Neural cell (in vitro differentiated cells): ENCODE data around the gene PSIP1. TPM values are rescaled to one million over a fixed set of nuclear protein-coding genes. Genes with fewer than 3 reads are reported as not detected.

ENCODE experiments used
- H2AFZ ChIP-seq: fragments of 200-600, 300-800 bp; sonication (generic), shearing (Covaris generic); 2 replicates; pipeline ENCODE4 v1.6.0; 2014; ENCODE audit warnings: low read depth, mild to moderate bottlenecking, antibody characterized with exemption, low read length, moderate library complexity
- H3F3A ChIP-seq: fragments of 200-600 bp; shearing (Covaris generic); 2 replicates; pipeline ENCODE4 v1.6.1; 2016; ENCODE audit warnings: mild to moderate bottlenecking, moderate library complexity, mixed read lengths, antibody characterized with exemption, low read length; ENCODE audit not compliant: insufficient read depth, poor library complexity, severe bottlenecking
- H3K27ac ChIP-seq: fragments of 200-600, 300-800 bp; sonication (generic), shearing (Covaris generic); 2 replicates; pipeline ENCODE4 v1.5.1; 2014; ENCODE audit warnings: mild to moderate bottlenecking, low read length, moderate library complexity
- H3K27me3 ChIP-seq: fragments of 300-800, 200-600 bp; sonication (generic), shearing (Covaris generic); 2 replicates; pipeline ENCODE4 v1.6.0; 2014; ENCODE audit warnings: mild to moderate bottlenecking, low read depth, low read length, moderate library complexity; ENCODE audit not compliant: insufficient read depth
- H3K36me3 ChIP-seq: fragments of 300-800, 200-600 bp; sonication (generic), shearing (Covaris generic); 2 replicates; pipeline ENCODE4 v1.5.1; 2014; ENCODE audit warnings: mild to moderate bottlenecking, antibody characterized with exemption, low read length, moderate library complexity; ENCODE audit not compliant: insufficient read depth
- H3K4me2 ChIP-seq: fragments of 300-800, 200-600 bp; sonication (generic), shearing (Covaris generic); 2 replicates; pipeline ENCODE4 v1.6.0; 2014; ENCODE audit warnings: mild to moderate bottlenecking, low read length
- H3K4me3 ChIP-seq: fragments of 300-800, 200-600 bp; sonication (generic), shearing (Covaris generic); 2 replicates; pipeline ENCODE4 v1.5.1; 2014; ENCODE audit warnings: mild to moderate bottlenecking, low read length, moderate library complexity
- H3K79me2 ChIP-seq: fragments of 200-600 bp; shearing (Covaris generic); replicated peaks from 2 replicates; pipeline ENCODE4 v1.6.0; 2014; ENCODE audit warnings: mild to moderate bottlenecking, low read length, moderate library complexity; ENCODE audit not compliant: insufficient read depth
- H3K9ac ChIP-seq: fragments of 300-800, 200-600 bp; sonication (generic), shearing (Covaris generic); 2 replicates; pipeline ENCODE4 v1.6.1; 2016; ENCODE audit warnings: mild to moderate bottlenecking, low read length, mixed read lengths
- H3K9me2 ChIP-seq: fragments of 200-600 bp; shearing (Covaris generic); 2 replicates; pipeline ENCODE4 v1.6.1; 2016; ENCODE audit warnings: mild to moderate bottlenecking, low read length, mixed read lengths; ENCODE audit not compliant: insufficient read depth
- H3K9me3 ChIP-seq: fragments of 200-600, 300-800 bp; sonication (generic), shearing (Covaris generic); 2 replicates; pipeline ENCODE4 v1.6.1; 2016; ENCODE audit warnings: mild to moderate bottlenecking, mixed run types, low read length, moderate library complexity, mixed read lengths
- H4K20me1 ChIP-seq: fragments of 200-600 bp; shearing (Covaris generic); 2 replicates; pipeline ENCODE4 v1.6.1; 2016; ENCODE audit warnings: mild to moderate bottlenecking, mixed run types; ENCODE audit not compliant: insufficient read depth
- CTCF ChIP-seq: fragments of 450-650 bp; IDR thresholded peaks from 2 replicates; pipeline ENCODE4 v1.5.1; 2014; ENCODE audit warnings: antibody characterized with exemption, mild to moderate bottlenecking, moderate library complexity; ENCODE audit not compliant: poor library complexity, severe bottlenecking
- EP300 ChIP-seq: fragments of 450-650 bp; conservative IDR thresholded peaks from 2 replicates; pipeline ENCODE4 v1.6.1; 2014; ENCODE audit warnings: antibody characterized with exemption, mild to moderate bottlenecking, moderate library complexity; ENCODE audit not compliant: poor library complexity, severe bottlenecking
- EZH2 ChIP-seq: fragments of 200-600, 300-800 bp; shearing (Covaris generic), sonication (generic); IDR thresholded peaks from 2 replicates; pipeline ENCODE4 v1.6.1; 2014; ENCODE audit warnings: antibody characterized with exemption, low read length, borderline replicate concordance, mild to moderate bottlenecking; ENCODE audit not compliant: insufficient read depth, poor library complexity, severe bottlenecking
- MXI1 ChIP-seq: fragments of 450-650 bp; conservative IDR thresholded peaks from 2 replicates; pipeline ENCODE4 v1.6.1; 2014; ENCODE audit warnings: antibody characterized with exemption, mild to moderate bottlenecking; ENCODE audit not compliant: poor library complexity, severe bottlenecking
- POLR2AphosphoS5 ChIP-seq: IDR thresholded peaks from 2 replicates; pipeline ENCODE4 v1.6.1; 2012
- RAD21 ChIP-seq: fragments of 450-650 bp; conservative IDR thresholded peaks from 2 replicates; pipeline ENCODE4 v1.6.1; 2014; ENCODE audit warnings: antibody characterized with exemption, mild to moderate bottlenecking, moderate library complexity
- SMC3 ChIP-seq: fragments of 450-650 bp; conservative IDR thresholded peaks from 2 replicates; pipeline ENCODE4 v1.6.1; 2014; ENCODE audit warnings: antibody characterized with exemption, mild to moderate bottlenecking, moderate library complexity; ENCODE audit not compliant: poor library complexity
- TAF1 ChIP-seq: IDR thresholded peaks from 2 replicates; pipeline ENCODE4 v1.6.1; 2012; ENCODE audit warnings: low read depth
- polyA plus RNA-seq: library from polyadenylated mRNA; depleted of rRNA; stranded (reverse); fragments of >200 nt; gene quantifications from 2 replicates; pipeline ENCODE4 v1.2.3, GENCODE V29; 2014
- TF ChIP-seq, protein P1 (sequence below): IDR thresholded peaks from 2 replicates; pipeline ENCODE4 v1.6.1; 2012; ENCODE audit warnings: borderline replicate concordance

The PSIP1 gene
- polyA plus RNA-seq, 1 donor from 2014 or later: 339 TPM

GRCh38 chr9:15501803-15502202, 9.0 kb downstream of the PSIP1 start:
- Histone ChIP-seq H4K20me1 (no peaks in the 10 kb centered on the region), H3K4me3 (no peak overlapping the region), H3K9me3 (no peaks in the 10 kb centered on the region), H3K9me2 (no peaks in the 10 kb centered on the region), H3K27ac (no peak overlapping the region), H2AFZ (no peak overlapping the region), H3K27me3 (no peaks in the 10 kb centered on the region), H3F3A (no peaks in the 10 kb centered on the region), H3K4me2 (no peak overlapping the region), H3K9ac (no peak overlapping the region), H3K36me3 (peaks cover 24% of the 10 kb centered on the region), H3K79me2 (peaks cover 55% of the 10 kb centered on the region)
- TF ChIP-seq, protein P1, sequence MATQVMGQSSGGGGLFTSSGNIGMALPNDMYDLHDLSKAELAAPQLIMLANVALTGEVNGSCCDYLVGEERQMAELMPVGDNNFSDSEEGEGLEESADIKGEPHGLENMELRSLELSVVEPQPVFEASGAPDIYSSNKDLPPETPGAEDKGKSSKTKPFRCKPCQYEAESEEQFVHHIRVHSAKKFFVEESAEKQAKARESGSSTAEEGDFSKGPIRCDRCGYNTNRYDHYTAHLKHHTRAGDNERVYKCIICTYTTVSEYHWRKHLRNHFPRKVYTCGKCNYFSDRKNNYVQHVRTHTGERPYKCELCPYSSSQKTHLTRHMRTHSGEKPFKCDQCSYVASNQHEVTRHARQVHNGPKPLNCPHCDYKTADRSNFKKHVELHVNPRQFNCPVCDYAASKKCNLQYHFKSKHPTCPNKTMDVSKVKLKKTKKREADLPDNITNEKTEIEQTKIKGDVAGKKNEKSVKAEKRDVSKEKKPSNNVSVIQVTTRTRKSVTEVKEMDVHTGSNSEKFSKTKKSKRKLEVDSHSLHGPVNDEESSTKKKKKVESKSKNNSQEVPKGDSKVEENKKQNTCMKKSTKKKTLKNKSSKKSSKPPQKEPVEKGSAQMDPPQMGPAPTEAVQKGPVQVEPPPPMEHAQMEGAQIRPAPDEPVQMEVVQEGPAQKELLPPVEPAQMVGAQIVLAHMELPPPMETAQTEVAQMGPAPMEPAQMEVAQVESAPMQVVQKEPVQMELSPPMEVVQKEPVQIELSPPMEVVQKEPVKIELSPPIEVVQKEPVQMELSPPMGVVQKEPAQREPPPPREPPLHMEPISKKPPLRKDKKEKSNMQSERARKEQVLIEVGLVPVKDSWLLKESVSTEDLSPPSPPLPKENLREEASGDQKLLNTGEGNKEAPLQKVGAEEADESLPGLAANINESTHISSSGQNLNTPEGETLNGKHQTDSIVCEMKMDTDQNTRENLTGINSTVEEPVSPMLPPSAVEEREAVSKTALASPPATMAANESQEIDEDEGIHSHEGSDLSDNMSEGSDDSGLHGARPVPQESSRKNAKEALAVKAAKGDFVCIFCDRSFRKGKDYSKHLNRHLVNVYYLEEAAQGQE: no peak
- TF ChIP-seq TAF1 (no peak), EZH2 (no peak), MXI1 (no peak), SMC3 (no peak), RAD21 (no peak), POLR2AphosphoS5 (no peak), EP300 (no peak), CTCF (no peak)

- H3K9ac ChIP-seq: no peak overlapping the region
- no peaks in the 10 kb centered on the region for H3F3A ChIP-seq
- H3K27me3 ChIP-seq: no peaks in the 10 kb centered on the region
- H3K9me2 ChIP-seq: no peaks in the 10 kb centered on the region
- H3K36me3 ChIP-seq: peaks cover 21% of the 10 kb centered on the region
- H4K20me1 ChIP-seq: no peaks in the 10 kb centered on the region
- no peak overlapping the region for H3K4me3 ChIP-seq
- no peak overlapping the region for H3K27ac ChIP-seq
- no peak overlapping the region for H3K4me2 ChIP-seq
- peaks cover 51% of the 10 kb centered on the region for H3K79me2 ChIP-seq
- H3K9me3 ChIP-seq: no peaks in the 10 kb centered on the region
- H2AFZ ChIP-seq: no peak overlapping the region
- no peak for TF ChIP-seq TAF1
- no peak for TF ChIP-seq MXI1
- no peak for TF ChIP-seq CTCF
These were observed 9.6 kb downstream of the PSIP1 start for GRCh38 chr9:15501179-15501578.
